CD4-positive, alpha-beta T cell (primary cell): ENCODE results near the gene ZNF331. TPM values are rescaled to one million over a fixed set of nuclear protein-coding genes. Genes with fewer than 3 reads are reported as not detected.

Source experiments
- ATAC-seq: fragments of 200-7000 bp; cut with Tn5 transposase; one replicate; pipeline ENCODE4 v1.10.0; 2022; ENCODE audit warnings: mild to moderate bottlenecking; ENCODE audit not compliant: poor library complexity
- CTCF ChIA-PET: fragments of 350-600 bp; sonication (Branson Sonifier 250); formaldehyde crosslinking; loops from one replicate; lab custom pipeline; 2021; ENCODE audit warnings: antibody characterized with exemption, inconsistent platforms; lab: Charles Lee
- POLR2A ChIA-PET: fragments of 350-600 bp; sonication (Branson Sonifier 250); formaldehyde crosslinking; loops from one replicate; lab custom pipeline; 2021; ENCODE audit warnings: antibody characterized with exemption, inconsistent platforms; lab: Charles Lee
- DNase-seq, 14 experiments: peaks; one replicate each; pipeline ENCODE4 v3.0.0-alpha.2; 2013 to 2020; ENCODE audit warnings: mixed read lengths in 2 of 14
- H3K27ac ChIP-seq, 2 donors: one replicate each; pipeline versions ENCODE4 v1.5.1 to v1.7.0; 2013; ENCODE audit warnings: low read length in 2 of 2, low read depth in 1 of 2, mild to moderate bottlenecking in 1 of 2
- H3K27me3 ChIP-seq, 2 experiments: 1 replicate in 1 of 2; 2 replicates in 1 of 2; pipeline versions ENCODE4 v1.6.1 to v1.7.0; 2013; ENCODE audit warnings: low read length in 2 of 2, control low read depth in 1 of 2, mild to moderate bottlenecking in 1 of 2, moderate library complexity in 1 of 2; ENCODE audit not compliant: insufficient read depth in 2 of 2, control insufficient read depth in 1 of 2
- H3K36me3 ChIP-seq: one replicate; pipeline ENCODE4 v1.6.1; 2013; ENCODE audit warnings: low read length, control low read depth; ENCODE audit not compliant: insufficient read depth
- H3K4me1 ChIP-seq: one replicate; pipeline ENCODE4 v1.6.1; 2013; ENCODE audit warnings: low read length, control low read depth; ENCODE audit not compliant: insufficient read depth
- H3K4me3 ChIP-seq: one replicate; pipeline ENCODE4 v1.5.1; 2013; ENCODE audit warnings: mild to moderate bottlenecking, low read length, moderate library complexity
- H3K9me3 ChIP-seq, 2 experiments: 1 replicate in 1 of 2; 2 replicates in 1 of 2; pipeline versions ENCODE4 v1.6.1 to v1.7.0; 2013; ENCODE audit warnings: low read length in 2 of 2, mild to moderate bottlenecking in 2 of 2, control low read depth in 1 of 2, moderate library complexity in 1 of 2; ENCODE audit not compliant: control insufficient read depth in 1 of 2, insufficient read depth in 1 of 2
- H3K27ac Mint-ChIP-seq: one replicate; pipeline ENCODE4 v1.8.0; 2020; ENCODE audit warnings: mixed read lengths
- H3K27me3 Mint-ChIP-seq: one replicate; pipeline ENCODE4 v1.8.0; 2021; ENCODE audit warnings: mixed read lengths
- H3K36me3 Mint-ChIP-seq: one replicate; pipeline ENCODE4 v1.8.0; 2021; ENCODE audit warnings: low read depth, mixed read lengths
- H3K4me1 Mint-ChIP-seq: one replicate; pipeline ENCODE4 v1.8.0; 2021; ENCODE audit warnings: low read depth, mixed read lengths
- H3K4me3 Mint-ChIP-seq: one replicate; pipeline ENCODE4 v1.8.0; 2020; ENCODE audit warnings: mild to moderate bottlenecking, mixed read lengths
- H3K9me3 Mint-ChIP-seq: one replicate; pipeline ENCODE4 v1.8.0; 2020; ENCODE audit warnings: mixed read lengths
- CTCF ChIP-seq: fragments of 200-600 bp; IDR thresholded peaks from one replicate; pipeline ENCODE4 v1.8.0; 2022; ENCODE audit warnings: antibody characterized with exemption, mild to moderate bottlenecking
- intact Hi-C, 2 experiments: fragments of 100-400 bp; cut with DNase I in 1 of 2; cut with micrococcal nuclease in 1 of 2; formaldehyde crosslinking; loops; one replicate each; pipeline versions ENCODE4 v1.15.1 to v1.9.0; 2023 to 2025; cut with DNase I, micrococcal nuclease
- total RNA-seq, 174 experiments: library from RNA in 2 of 174; stranded (reverse) in 2 of 174; gene quantifications; one replicate each; pipeline ENCODE4 v1.2.3 and lab custom pipeline; 2021 to 2026

Gene ZNF331
- total RNA-seq, 2 experiments from 2014 or later = 428 to 437 TPM

- CTCF ChIA-PET = interaction anchor here (0.6 kb wide), 1 partner anchor 1380 kb away, joined by 4 read pairs; no protein-coding TSS in a partner anchor
- Histone ChIP-seq H3K4me3 (no peak overlapping the region), H3K36me3 (no peaks in the 10 kb centered on the region), H3K27ac (no peak overlapping the region), H3K4me1 (no peaks in the 10 kb centered on the region), H3K9me3 (peaks cover 0 to 64% of the 10 kb centered on the region in 2 experiments), H3K27me3 (no peaks in the 10 kb centered on the region)
- DNase-seq (no peak), ATAC-seq (no peak)
- no peak overlapping the region for H3K4me3 Mint-ChIP-seq
- intact Hi-C loops = loop anchor here in 1 of 2 experiments (10.0 kb wide), 1 partner anchor 300 kb away; no protein-coding TSS in a partner anchor
- peaks cover 5% of the 10 kb centered on the region for H3K9me3 Mint-ChIP-seq
- no peak overlapping the region for H3K27ac Mint-ChIP-seq
- POLR2A ChIA-PET = no interaction called here
- no peaks in the 10 kb centered on the region for H3K4me1 Mint-ChIP-seq
- H3K27me3 Mint-ChIP-seq = no peaks in the 10 kb centered on the region
- no peak for TF ChIP-seq CTCF
- peaks cover 7% of the 10 kb centered on the region for H3K36me3 Mint-ChIP-seq
Observed at GRCh38 chr19:53594811-53595509, 57.0 kb downstream of the ZNF331 start.

- no peak for DNase-seq
- Mint-ChIP-seq H3K4me1 (no peaks in the 10 kb centered on the region), H3K36me3 (peaks cover 7% of the 10 kb centered on the region), H3K4me3 (no peak overlapping the region), H3K9me3 (peaks cover 5% of the 10 kb centered on the region), H3K27ac (no peak overlapping the region), H3K27me3 (no peaks in the 10 kb centered on the region)
- no peak overlapping the region for H3K4me3 ChIP-seq
- no peak for ATAC-seq
- POLR2A ChIA-PET = no interaction called here
- H3K9me3 ChIP-seq = peaks cover 0 to 66% of the 10 kb centered on the region in 2 experiments
- TF ChIP-seq CTCF = no peak
- CTCF ChIA-PET = interaction anchor here (0.6 kb wide), 1 partner anchor 1379 kb away, joined by 4 read pairs; no protein-coding TSS in a partner anchor
- no peaks in the 10 kb centered on the region for H3K4me1 ChIP-seq
- H3K36me3 ChIP-seq = no peaks in the 10 kb centered on the region
- intact Hi-C loops = loop anchor here in 1 of 2 experiments (10.0 kb wide), 1 partner anchor 299 kb away; no protein-coding TSS in a partner anchor
- H3K27ac ChIP-seq = no peak overlapping the region
- H3K27me3 ChIP-seq = no peaks in the 10 kb centered on the region
Observed at GRCh38 chr19:53595510-53595867, 57.5 kb downstream of the ZNF331 start.

- Histone ChIP-seq H3K36me3 (no peaks in the 10 kb centered on the region), H3K4me3 (no peak overlapping the region), H3K27me3 (no peaks in the 10 kb centered on the region), H3K27ac (no peak overlapping the region), H3K4me1 (no peaks in the 10 kb centered on the region), H3K9me3 (peaks cover 0 to 66% of the 10 kb centered on the region in 2 experiments)
- intact Hi-C loops = loop anchor here in 1 of 2 experiments (10.0 kb wide), 1 partner anchor 299 kb away; no protein-coding TSS in a partner anchor
- POLR2A ChIA-PET = no interaction called here
- DNase-seq = no peak
- H3K4me1 Mint-ChIP-seq = no peaks in the 10 kb centered on the region
- ATAC-seq = no peak
- CTCF ChIA-PET = no interaction called here
- TF ChIP-seq CTCF = no peak
- peaks cover 5% of the 10 kb centered on the region for H3K9me3 Mint-ChIP-seq
- H3K27ac Mint-ChIP-seq = no peak overlapping the region
- peaks cover 7% of the 10 kb centered on the region for H3K36me3 Mint-ChIP-seq
- H3K4me3 Mint-ChIP-seq = no peak overlapping the region
- no peaks in the 10 kb centered on the region for H3K27me3 Mint-ChIP-seq
Observed at GRCh38 chr19:53596056-53596455, 58.1 kb downstream of the ZNF331 start.
